H1 (cell line): ENCODE measurements around the gene ACTG1. TPM values are rescaled to one million over a fixed set of nuclear protein-coding genes. Genes with fewer than 3 reads are reported as not detected.
A peak's percentile ranks its signal among the peaks of the same experiment; 100 is the strongest.

Experiments
- CTCF ChIA-PET: fragments of 300-600 bp; sonication (Branson Sonifier 250); formaldehyde crosslinking; loops from one replicate; lab custom pipeline; 2021; ENCODE audit not compliant: partially characterized antibody; lab: Charles Lee
- POLR2A ChIA-PET: fragments of 300-600 bp; sonication (Branson Sonifier 250); formaldehyde crosslinking; loops from one replicate; lab custom pipeline; 2021; ENCODE audit warnings: inconsistent platforms; ENCODE audit not compliant: partially characterized antibody; lab: Charles Lee
- DNase-seq, 2 experiments: peaks; one replicate each; pipeline versions ENCODE4 v3.0.0 to v3.0.0-alpha.2; 2010 to 2022; ENCODE audit warnings: low spot score in 2 of 2, low read depth in 1 of 2, mixed read lengths in 1 of 2
- FAIRE-seq: peaks from 2 replicates; lab custom pipeline; 2011; peaks lifted over from hg19 to GRCh38; lab: Jason Lieb, UNC
- H2AFZ ChIP-seq: 2 replicates; pipeline ENCODE4 v1.8.1; 2012; ENCODE audit warnings: low read length, inconsistent platforms
- H2AK5ac ChIP-seq: 2 replicates; pipeline ENCODE4 v1.6.1; 2013; ENCODE audit warnings: low read depth, low read length
- H2BK120ac ChIP-seq: replicated peaks from 2 replicates; pipeline ENCODE3; 2013; ENCODE audit warnings: low read depth, low read length, inconsistent platforms
- H2BK12ac ChIP-seq: 2 replicates; pipeline ENCODE4 v1.6.1; 2013; ENCODE audit warnings: low read depth, low read length
- H2BK15ac ChIP-seq: 2 replicates; pipeline ENCODE4 v1.6.1; 2013; ENCODE audit warnings: low read length
- H2BK20ac ChIP-seq: 2 replicates; pipeline ENCODE4 v1.6.1; 2013; ENCODE audit warnings: low read length
- H2BK5ac ChIP-seq: 2 replicates; pipeline ENCODE4 v1.6.1; 2013; ENCODE audit warnings: low read depth, low read length
- H3K14ac ChIP-seq: 2 replicates; pipeline ENCODE4 v1.6.1; 2013; ENCODE audit warnings: inconsistent platforms; ENCODE audit not compliant: insufficient read length
- H3K18ac ChIP-seq: 2 replicates; pipeline ENCODE4 v1.6.1; 2013; ENCODE audit warnings: low read length; ENCODE audit errors: extremely low read depth
- H3K23ac ChIP-seq: 2 replicates; pipeline ENCODE4 v1.6.1; 2013; ENCODE audit warnings: inconsistent platforms; ENCODE audit not compliant: insufficient read length
- H3K23me2 ChIP-seq: 2 replicates; pipeline ENCODE4 v1.6.1; 2013; ENCODE audit warnings: low read depth, low read length
- H3K27ac ChIP-seq: 2 replicates; pipeline ENCODE4 v1.6.1; 2011; ENCODE audit warnings: low read depth, low read length, inconsistent platforms
- H3K27me3 ChIP-seq, 4 experiments: replicated peaks in 1 of 4; 1 replicate in 1 of 4; 2 replicates in 3 of 4; pipeline versions ENCODE4 v1.6.1 to v1.8.1; 2011 to 2013; ENCODE audit warnings: low read length in 3 of 4, mild to moderate bottlenecking in 3 of 4, inconsistent platforms in 2 of 4, mixed read lengths in 2 of 4, moderate library complexity in 1 of 4; ENCODE audit not compliant: control insufficient read depth in 3 of 4, insufficient read depth in 3 of 4; ENCODE audit errors: extremely low read depth in 1 of 4
- H3K36me3 ChIP-seq, 4 experiments: 2 replicates each; pipeline versions ENCODE4 v1.6.1 to v1.8.1; 2011 to 2013; ENCODE audit warnings: mild to moderate bottlenecking in 4 of 4, low read length in 3 of 4, moderate library complexity in 2 of 4, control low read depth in 1 of 4, inconsistent platforms in 1 of 4; ENCODE audit not compliant: insufficient read depth in 4 of 4, control insufficient read depth in 2 of 4
- H3K4ac ChIP-seq: replicated peaks from 2 replicates; pipeline ENCODE3; 2013; ENCODE audit warnings: low read length, low read depth, mixed read lengths, inconsistent platforms; ENCODE audit not compliant: insufficient read length
- H3K4me1 ChIP-seq, 4 experiments: replicated peaks in 1 of 4; 1 replicate in 1 of 4; 2 replicates in 3 of 4; pipeline versions ENCODE4 v1.6.1 to v1.8.1; 2011 to 2013; ENCODE audit warnings: low read length in 3 of 4, inconsistent platforms in 2 of 4, mixed read lengths in 1 of 4; ENCODE audit not compliant: insufficient read depth in 4 of 4, control insufficient read depth in 3 of 4
- H3K4me2 ChIP-seq, 2 experiments: 2 replicates each; pipeline versions ENCODE4 v1.6.1 to v1.8.1; 2011 to 2013; ENCODE audit warnings: low read depth in 2 of 2, low read length in 2 of 2, control low read depth in 1 of 2, inconsistent platforms in 1 of 2, mild to moderate bottlenecking in 1 of 2; ENCODE audit not compliant: insufficient read depth in 1 of 2
- H3K4me3 ChIP-seq, 4 experiments: fragments of 200-600, 300-600 bp in 1 of 4; sonication (generic), shearing (Covaris generic), sonication (Bioruptor Twin) in 1 of 4; 2 replicates each; pipeline versions ENCODE4 v1.5.1 to v1.8.1; 2011 to 2016; ENCODE audit warnings: low read length in 4 of 4, low read depth in 3 of 4, control low read depth in 2 of 4, inconsistent platforms in 2 of 4, mild to moderate bottlenecking in 2 of 4, mixed read lengths in 1 of 4, moderate library complexity in 1 of 4; ENCODE audit not compliant: insufficient read depth in 2 of 4; ENCODE audit errors: extremely low read depth in 1 of 4
- H3K56ac ChIP-seq: replicated peaks from 2 replicates; pipeline ENCODE3; 2013; ENCODE audit warnings: low read depth, mild to moderate bottlenecking, mixed read lengths, low read length, inconsistent platforms; ENCODE audit not compliant: insufficient read length
- H3K79me1 ChIP-seq: 2 replicates; pipeline ENCODE4 v1.6.1; 2013; ENCODE audit warnings: low read depth, low read length, control low read depth
- H3K79me2 ChIP-seq, 2 experiments: 2 replicates each; pipeline versions ENCODE4 v1.6.1 to v1.8.1; 2012 to 2013; ENCODE audit warnings: low read length in 2 of 2, mild to moderate bottlenecking in 2 of 2, inconsistent platforms in 1 of 2; ENCODE audit not compliant: insufficient read depth in 2 of 2, control insufficient read depth in 1 of 2
- H3K9ac ChIP-seq, 4 experiments: replicated peaks in 1 of 4; 1 replicate in 1 of 4; 2 replicates in 3 of 4; pipeline versions ENCODE4 v1.6.1 to v1.8.1; 2011 to 2013; ENCODE audit warnings: low read depth in 3 of 4, low read length in 3 of 4, control low read depth in 2 of 4, mild to moderate bottlenecking in 2 of 4, moderate library complexity in 2 of 4, inconsistent platforms in 1 of 4; ENCODE audit errors: extremely low read depth in 1 of 4
- H3K9me3 ChIP-seq, 2 experiments: 2 replicates each; pipeline versions ENCODE4 v1.6.1 to v1.8.1; 2012 to 2013; ENCODE audit warnings: mild to moderate bottlenecking in 2 of 2, moderate library complexity in 2 of 2, control low read depth in 1 of 2, inconsistent platforms in 1 of 2, low read depth in 1 of 2, low read length in 1 of 2, mixed read lengths in 1 of 2; ENCODE audit not compliant: insufficient read depth in 2 of 2
- H4K20me1 ChIP-seq, 2 experiments: replicated peaks in 1 of 2; 2 replicates each; pipeline versions ENCODE3 to v1.8.1; 2011 to 2013; ENCODE audit warnings: inconsistent platforms in 2 of 2, low read length in 2 of 2, mild to moderate bottlenecking in 1 of 2; ENCODE audit not compliant: insufficient read depth in 2 of 2, control insufficient read depth in 1 of 2
- H4K5ac ChIP-seq: 2 replicates; pipeline ENCODE4 v1.6.1; 2013; ENCODE audit warnings: low read length, low read depth, mixed read lengths, inconsistent platforms; ENCODE audit not compliant: insufficient read length
- H4K8ac ChIP-seq: 2 replicates; pipeline ENCODE4 v1.8.0; 2013; ENCODE audit warnings: mild to moderate bottlenecking, moderate library complexity, low read length, inconsistent platforms; ENCODE audit not compliant: insufficient read depth; ENCODE audit errors: extremely low read depth
- H4K91ac ChIP-seq: replicated peaks from 2 replicates; pipeline ENCODE3; 2013; ENCODE audit warnings: low read length, mixed read lengths, inconsistent platforms; ENCODE audit not compliant: insufficient read length
- BCL11A ChIP-seq, 2 experiments: IDR thresholded peaks; one replicate each; pipeline ENCODE4 v1.6.1; 2011; ENCODE audit warnings: low read depth in 2 of 2, low read length in 2 of 2, mild to moderate bottlenecking in 2 of 2
- NANOG ChIP-seq: IDR thresholded peaks from 2 replicates; pipeline ENCODE4 v1.6.1; 2011; ENCODE audit warnings: low read length, low read depth, mild to moderate bottlenecking, inconsistent platforms; ENCODE audit not compliant: insufficient read depth, poor library complexity, severe bottlenecking
- POLR2AphosphoS5 ChIP-seq: IDR thresholded peaks from 2 replicates; pipeline ENCODE4 v1.6.1; 2011; ENCODE audit warnings: low read depth, low read length
- RXRA ChIP-seq: IDR thresholded peaks from 2 replicates; pipeline ENCODE4 v1.6.1; 2011; ENCODE audit warnings: low read depth, mild to moderate bottlenecking, low read length, moderate library complexity; ENCODE audit not compliant: insufficient read depth
- WGBS, 2 experiments: shearing (Covaris generic) in 1 of 2; methylation state at CpG; one replicate each; pipeline versions ENCODE4 v1.1.6 to v1.1.7; 2013 to 2015; ENCODE audit warnings: low lambda C conversion rate in 2 of 2, mixed read lengths in 2 of 2, inconsistent platforms in 1 of 2, low coverage in 1 of 2, missing lambda C conversion rate in 1 of 2; ENCODE audit not compliant: insufficient replicate concordance in 2 of 2, insufficient coverage in 1 of 2, insufficient read length in 1 of 2; ENCODE audit errors: extremely low coverage in 1 of 2, missing lambda C conversion rate in 1 of 2; 5-methylcytosine and 5-hydroxymethylcytosine counted together
- polyA plus RNA-seq, 7 experiments: library from polyadenylated mRNA; depleted of rRNA in 3 of 7; stranded (reverse) in 5 of 7; unstranded in 2 of 7; fragments of >200 nt in 5 of 7; fragments of 200-250 nt in 2 of 7; gene quantifications; 1 replicate in 5 of 7; 2 replicates in 1 of 7; 4 replicates in 1 of 7; pipeline versions ENCODE4 v1.2.1 to v1.2.3, GENCODE V29; 2011 to 2013; ENCODE audit warnings: missing spikeins in 2 of 7, mixed read lengths in 2 of 7
- total RNA-seq: library from RNA; stranded (reverse); fragmentation: NEBNext Ultra II Directional; extraction: Animal tissue kit (Norgen Biotek cat#: 25700); gene quantifications from 2 replicates; pipeline ENCODE4 v1.2.1, GENCODE V29; 2021
- TF ChIP-seq, protein P1 (sequence below): IDR thresholded peaks from 2 replicates; pipeline ENCODE4 v1.6.1; 2011; ENCODE audit warnings: low read depth, mild to moderate bottlenecking, low read length; ENCODE audit not compliant: insufficient read depth

Gene ACTG1
- total and polyA plus RNA-seq, 2 of the 8 experiments (the other 6 are each of a cell fraction or from before 2014, with no cell fraction given) = 3,535 to 5,010 TPM

DNA sequence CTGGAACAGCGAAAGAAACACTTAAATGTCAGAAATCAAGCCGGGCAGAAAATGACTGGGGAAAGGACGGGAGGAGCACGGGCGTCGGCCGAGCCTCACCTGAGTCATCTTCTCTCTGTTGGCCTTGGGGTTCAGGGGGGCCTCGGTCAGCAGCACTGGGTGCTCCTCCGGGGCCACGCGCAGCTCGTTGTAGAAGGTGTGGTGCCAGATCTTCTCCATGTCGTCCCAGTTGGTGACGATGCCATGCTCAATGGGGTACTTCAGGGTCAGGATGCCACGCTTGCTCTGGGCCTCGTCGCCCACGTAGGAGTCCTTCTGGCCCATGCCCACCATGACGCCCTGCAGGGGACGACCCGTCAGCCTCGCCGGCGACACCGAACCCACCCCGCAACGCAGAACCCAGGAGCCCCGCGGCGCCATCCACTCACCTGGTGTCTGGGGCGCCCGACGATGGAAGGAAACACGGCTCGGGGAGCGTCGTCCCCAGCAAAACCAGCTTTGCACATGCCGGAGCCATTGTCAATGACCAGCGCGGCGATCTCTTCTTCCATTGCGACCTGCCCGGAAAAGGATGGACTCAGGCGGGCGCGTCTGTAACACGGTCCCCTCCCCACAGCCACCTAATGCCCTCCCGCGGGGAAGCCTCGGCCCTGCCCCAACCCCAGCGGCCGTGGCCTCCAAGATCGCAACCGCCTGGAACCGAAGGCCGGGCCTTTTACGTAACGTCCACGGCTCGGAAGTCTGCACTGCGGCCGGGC is 616 bp downstream of the ACTG1 start:
- FAIRE-seq = no peak
- no peak overlapping the region for H2BK12ac ChIP-seq
- H3K27ac ChIP-seq = peak overlapping the region; percentile 82
- no peak for TF ChIP-seq NANOG
- TF ChIP-seq, protein P1, sequence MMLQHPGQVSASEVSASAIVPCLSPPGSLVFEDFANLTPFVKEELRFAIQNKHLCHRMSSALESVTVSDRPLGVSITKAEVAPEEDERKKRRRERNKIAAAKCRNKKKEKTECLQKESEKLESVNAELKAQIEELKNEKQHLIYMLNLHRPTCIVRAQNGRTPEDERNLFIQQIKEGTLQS = no peak
- no peak for TF ChIP-seq BCL11A (IDR thresholded peaks at IDR 0.05; ENCODE audit: low read depth in 2 of 2, low read length in 2 of 2)
- TF ChIP-seq POLR2AphosphoS5 = peak; percentile 96
- no peak for TF ChIP-seq RXRA

More for the DNA sequence above, 616 bp downstream of the ACTG1 start:
- Histone ChIP-seq H3K56ac (peak overlapping the region; percentile 8), H4K8ac (peak overlapping the region; percentile 69), H3K4me2 (peak overlapping the region; percentile 97 to 98), H4K91ac (no peak overlapping the region), H2BK15ac (no peak overlapping the region), H3K18ac (peak overlapping the region; percentile 78), H3K23ac (no peak overlapping the region), H3K79me1 (peaks cover 19% of the 10 kb centered on the region), H3K9ac (peak overlapping the region; percentile 76 to 96 (median 94)), H2AK5ac (no peak overlapping the region), H2BK120ac (no peak overlapping the region), H3K14ac (no peak overlapping the region), H2BK5ac (peak overlapping the region; percentile 75), H3K23me2 (peaks cover 25% of the 10 kb centered on the region), H4K20me1 (peaks cover 23 to 31% of the 10 kb centered on the region in 2 experiments), H3K79me2 (peaks cover 24 to 45% of the 10 kb centered on the region in 2 experiments), H3K4me1 (peaks cover 0 to 14% (median 7%) of the 10 kb centered on the region in 4 experiments; a peak in 5 of 7 replicates), H3K4ac (no peak overlapping the region), H2BK20ac (no peak overlapping the region), H3K27me3 (no peaks in the 10 kb centered on the region), H2AFZ (no peak overlapping the region), H3K4me3 (peak overlapping the region; percentile 75 to 93 (median 90)), H3K9me3 (no peaks in the 10 kb centered on the region), H3K36me3 (peaks cover 19 to 37% (median 31%) of the 10 kb centered on the region in 4 experiments; a peak in 7 of 8 replicates), H4K5ac (no peak overlapping the region)
- 3% methylated on average over 36 of the region's 62 CpGs; no CpG with 5 or more reads in 1 of the 2 experiments for WGBS, 2 experiments
- DNase-seq = no peak
- ChIA-PET POLR2A (interaction anchor here (0.6 to 35.8 kb wide), 25 partner anchors 4 to 419 kb away, joined by 3 to 1004 read pairs (median 5); partner anchors contain the start of genes ACTG1, BAHCC1, FAAP100 and FSCN2), CTCF (no interaction called here)
